Measurements from ENCODE around the gene DLGAP1. TPM values are rescaled to one million over a fixed set of nuclear protein-coding genes. Genes with fewer than 3 reads are reported as not detected.
A peak's percentile ranks its signal among the peaks of the same experiment; 100 is the strongest.

DLGAP1 gene
- total RNA-seq, 1 donor from 2014 or later: 0.52 TPM

DNA sequence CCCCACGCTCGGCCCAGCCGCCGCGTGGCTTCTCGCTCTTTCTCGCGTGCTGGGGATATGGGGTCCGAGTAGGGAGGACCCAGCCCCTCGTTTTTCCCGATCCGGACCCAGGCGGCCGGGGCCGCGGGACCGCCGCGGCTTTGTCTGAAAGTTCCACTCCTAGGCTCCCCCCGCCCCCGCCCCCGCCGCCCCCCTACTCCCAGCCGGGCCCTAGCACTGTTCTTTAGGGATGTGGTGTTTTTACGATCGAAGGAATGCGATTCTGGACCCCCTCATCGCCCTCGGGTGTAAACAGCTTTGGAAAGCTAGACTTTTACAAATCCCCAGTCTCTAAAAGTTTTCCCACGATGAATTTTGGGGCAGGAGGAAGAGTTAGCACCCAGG is 1004.3 kb downstream of the DLGAP1 start:
- DNase-seq (ENCODE audit: low spot score): no peak

DNA sequence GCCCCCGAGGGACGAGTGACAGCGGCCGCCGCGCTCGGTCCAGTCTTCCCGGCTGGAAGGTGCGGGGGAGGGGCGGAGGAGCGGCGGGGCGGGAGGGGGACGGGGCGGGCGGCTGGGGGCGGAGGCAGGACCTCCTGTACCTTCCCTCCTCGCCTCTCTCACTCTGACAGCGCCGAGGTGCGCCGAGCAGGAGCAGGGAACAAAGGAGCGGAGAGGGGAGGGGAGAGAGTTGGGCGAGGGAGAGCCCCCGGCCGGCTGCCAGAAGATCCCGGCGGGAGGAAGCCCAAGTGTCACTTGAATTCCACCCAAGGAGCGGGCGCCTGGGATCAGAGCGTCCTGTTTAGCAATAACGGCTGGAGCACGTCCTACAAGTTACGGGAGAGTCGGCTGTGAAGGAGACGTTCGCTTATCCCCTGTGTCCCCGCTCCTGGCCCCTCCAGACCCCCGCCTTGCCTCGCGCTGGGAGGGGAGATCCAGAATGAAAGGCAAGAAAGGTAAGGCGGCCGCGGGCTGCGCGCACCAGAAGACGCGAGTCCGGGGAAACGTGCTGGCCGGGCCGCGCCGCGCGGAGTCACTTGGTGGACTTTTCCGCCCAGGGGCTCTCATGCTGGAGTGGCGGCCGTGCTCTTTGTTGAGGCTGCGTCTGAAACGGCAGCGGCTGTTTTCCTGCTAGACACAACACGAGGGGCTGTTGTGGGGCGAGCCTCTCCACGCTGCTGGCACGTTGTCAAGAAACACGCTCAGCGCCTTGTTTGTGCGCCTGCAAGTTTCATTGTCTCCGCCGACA is 1004.9 kb downstream of the DLGAP1 start, which contains the start of gene TGIF1:
Gene TGIF1 (plus strand): TSS at position 161 of the 787 bp plus-strand sequence. CDS start 318 bp downstream, at position 479.
- peak; percentile 87 for DNase-seq (ENCODE audit: low spot score)

DNA sequence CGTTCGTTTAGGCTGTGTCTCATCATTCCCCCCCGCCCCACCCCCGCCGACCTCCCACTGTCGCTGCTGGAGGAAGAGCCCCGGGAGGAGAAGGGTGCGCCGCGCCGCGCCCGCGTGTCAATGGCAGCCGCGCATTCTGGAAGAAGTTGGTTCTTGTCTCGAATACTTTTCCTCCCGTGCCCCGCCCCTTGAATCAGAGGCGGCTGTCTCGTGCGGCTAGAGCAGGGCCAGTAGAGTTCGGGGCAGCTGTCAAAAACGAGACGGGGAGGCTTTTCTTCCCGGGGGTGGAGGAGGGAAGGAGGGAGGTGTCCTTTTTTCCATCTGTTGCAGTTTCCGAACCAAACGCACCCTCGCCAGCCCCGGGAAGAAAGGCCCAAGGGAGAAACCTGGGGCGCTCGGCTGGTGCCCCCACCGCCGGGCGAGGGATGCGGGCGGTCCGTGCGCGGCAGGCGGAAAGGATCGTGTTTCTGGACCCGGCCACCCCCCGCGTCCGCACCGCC is 1005.5 kb downstream of the DLGAP1 start:
- DNase-seq (ENCODE audit: low spot score): peak; percentile 89

DNA sequence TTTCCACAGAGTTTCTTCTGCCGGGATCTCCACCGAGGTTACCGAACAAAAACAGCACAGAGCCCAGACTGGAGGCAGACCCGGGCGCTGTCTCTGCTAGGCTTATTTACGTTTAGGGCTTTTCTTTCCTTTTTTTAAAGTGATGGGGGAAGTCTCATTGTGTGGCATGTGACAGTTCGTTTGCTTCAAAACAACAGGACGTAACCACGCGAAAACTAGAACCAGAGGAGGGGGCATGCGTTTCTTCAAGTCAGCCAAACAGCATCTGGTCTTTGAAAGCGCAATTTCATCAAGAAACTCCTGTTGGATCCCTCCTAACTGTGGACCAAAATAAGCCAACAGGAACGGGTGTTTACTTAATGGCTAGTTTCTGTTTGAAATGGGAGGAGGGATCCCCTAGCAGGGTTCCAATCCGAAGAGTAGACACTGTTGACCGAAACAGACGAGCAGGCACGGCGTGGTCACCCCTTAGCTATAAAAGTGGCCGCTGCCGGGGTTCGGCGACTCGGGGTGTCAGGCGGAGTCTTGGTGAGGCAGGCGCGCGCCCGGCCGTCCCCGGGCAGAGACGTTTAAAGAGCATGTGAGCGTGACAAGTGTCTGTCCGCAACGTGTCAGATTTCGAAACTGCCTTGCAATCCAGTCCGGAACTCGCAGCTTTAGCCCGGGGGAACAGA is 1006.1 kb downstream of the DLGAP1 start:
- peak; percentile 53 for DNase-seq (ENCODE audit: low spot score)

DNA sequence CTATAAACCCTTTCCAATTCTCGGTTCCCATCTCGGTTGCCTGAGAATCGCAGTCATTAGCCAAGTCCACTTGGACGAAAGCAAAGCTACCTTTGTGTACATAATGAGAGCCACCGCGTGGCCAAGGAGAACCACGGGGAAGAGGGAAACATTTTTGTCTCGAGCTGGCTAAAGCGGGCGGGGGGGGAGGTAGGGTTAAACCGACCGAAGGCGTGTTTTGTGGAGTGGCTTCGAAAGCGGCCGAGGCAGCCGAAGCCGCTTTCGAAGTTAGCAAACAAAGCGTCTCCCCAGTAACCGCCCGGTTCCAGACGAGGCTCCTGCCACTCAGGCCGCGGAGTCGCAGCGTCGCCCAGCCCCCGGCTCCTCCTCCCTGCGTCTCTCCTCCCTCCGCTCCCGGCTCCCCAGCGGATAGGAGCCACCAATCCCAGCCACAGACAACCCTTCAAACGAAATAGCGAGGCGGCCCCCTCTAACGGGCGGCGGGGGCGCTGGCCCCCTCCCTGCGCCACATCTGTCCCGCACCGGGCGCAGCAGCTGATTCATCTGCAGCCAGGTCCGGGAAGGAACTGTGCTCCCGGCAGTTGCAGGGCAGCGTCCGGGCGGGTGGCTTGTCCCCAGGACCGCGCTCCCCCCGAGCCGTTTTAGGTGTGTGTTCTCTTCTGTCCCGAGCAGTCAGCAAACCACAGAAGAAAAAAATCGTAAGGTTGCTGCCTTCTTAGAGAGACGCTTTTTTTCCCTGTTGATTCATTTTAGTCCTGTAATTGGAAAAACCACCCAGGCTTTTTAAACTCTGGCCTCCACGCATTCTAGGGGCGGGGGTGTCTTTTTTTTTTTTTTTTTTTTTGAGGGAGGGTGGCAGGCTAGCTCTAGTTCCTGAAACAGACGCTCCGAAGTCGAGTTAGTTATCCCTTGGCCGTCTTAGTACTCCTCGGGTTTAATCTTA is 1006.9 kb downstream of the DLGAP1 start:
- peak; percentile 96 for DNase-seq (ENCODE audit: low spot score)

DNA sequence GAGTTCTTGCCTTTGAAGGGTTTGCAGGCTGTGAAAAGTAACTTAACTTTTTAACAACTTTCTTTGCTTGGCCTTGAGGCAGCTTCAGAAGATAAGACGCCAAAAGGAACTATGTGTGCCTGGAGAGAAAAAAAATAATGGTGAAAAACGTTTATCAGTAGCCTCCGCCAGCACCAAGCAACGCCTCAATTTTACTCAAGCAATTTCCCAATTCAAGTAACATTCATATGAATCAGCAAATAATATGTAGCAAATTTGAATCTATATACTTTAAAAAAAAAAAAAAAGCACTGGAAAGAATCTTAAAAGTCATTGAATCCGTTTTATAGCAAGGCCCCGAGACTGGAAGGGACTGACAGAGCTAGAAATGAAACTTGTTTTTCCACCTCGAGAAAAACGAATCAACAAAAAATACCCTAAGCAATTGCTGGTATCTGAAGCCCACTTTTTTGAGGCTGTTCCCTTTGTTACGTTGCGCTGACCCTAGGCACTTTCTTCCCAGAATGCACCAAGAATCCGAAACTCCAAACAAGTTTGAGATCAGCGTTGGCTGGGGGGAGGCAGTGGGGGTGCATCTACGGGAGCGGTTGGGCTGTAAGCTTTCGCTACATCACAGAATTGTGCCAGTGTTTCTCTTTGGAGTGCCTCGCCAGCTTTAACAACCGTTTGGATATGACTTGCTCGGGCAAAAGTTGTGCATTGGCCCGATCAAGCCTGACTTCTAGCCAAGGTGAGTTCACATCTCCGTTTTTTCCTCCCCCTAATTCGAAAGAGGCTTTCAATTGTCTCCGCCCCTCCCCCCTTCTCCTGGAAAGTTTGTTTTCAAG is 1007.8 kb downstream of the DLGAP1 start:
- DNase-seq (ENCODE audit: low spot score): peak; percentile 66
